ENCODE measurements around the gene SLC26A3. TPM values are rescaled to one million over a fixed set of nuclear protein-coding genes. Genes with fewer than 3 reads are reported as not detected.

SLC26A3 gene
- total and polyA plus RNA-seq, 10 of the 15 experiments (the other 5 are each of a cell fraction or from before 2014, with no cell fraction given): 0.46 TPM; not detected in 9

GRCh38 chr7:107850643-107851042 is 47.6 kb upstream of the SLC26A3 start:
- ChIA-PET RAD21 (ENCODE audit: unreplicated experiment) (no interaction called here), SMC1A (ENCODE audit: uncharacterized antibody, unreplicated experiment) (no interaction called here), POLR2A (no interaction called here), CTCF (no interaction called here)
- intact Hi-C loops (cut with micrococcal nuclease; ENCODE audit: unreplicated experiment): no loop called here
- FAIRE-seq: no peak
- no peaks in the 10 kb centered on the region; the same call in 2 of the 3 replicates for H3K9me3 ChIP-seq (replicated peaks; ENCODE audit: control insufficient read depth, insufficient read depth, low read length)
- no peak for ATAC-seq
- no peaks in the 10 kb centered on the region; the same call in 1 of the 2 replicates for H3K4me1 ChIP-seq (ENCODE audit: control insufficient read depth, insufficient read depth, low read length)
- H3K4me3 ChIP-seq: no peak overlapping the region
- DNase-seq (ENCODE audit: low read depth, low spot score): no peak
- no peak overlapping the region for H3K27ac ChIP-seq (ENCODE audit: control insufficient read depth, insufficient read depth)
- H3K79me2 ChIP-seq (ENCODE audit: control insufficient read depth, insufficient read depth, low read length): no peaks in the 10 kb centered on the region
- no peak overlapping the region for H2AFZ ChIP-seq (ENCODE audit: control insufficient read depth, low read depth, low read length)
- no peaks in the 10 kb centered on the region for H4K20me1 ChIP-seq (ENCODE audit: control insufficient read depth, insufficient read depth)
- in situ Hi-C loops (cut with MboI): no loop called here
- no peak overlapping the region for H3K9ac ChIP-seq (ENCODE audit: control insufficient read depth, insufficient read depth, low read length)
- 0% methylated on average over 1 of the region's 1 CpG for WGBS (ENCODE audit: insufficient coverage, insufficient replicate concordance, low lambda C conversion rate, missing lambda C conversion rate)
- no peaks in the 10 kb centered on the region for H3K36me3 ChIP-seq (ENCODE audit: control insufficient read depth in 2 of 2, insufficient read depth in 2 of 2, low read length in 1 of 2)
- no TSS peak for BruUV-seq (replicated peaks)
- no peak overlapping the region for H3K4me2 ChIP-seq (ENCODE audit: control insufficient read depth, insufficient read depth)
- H3K27me3 ChIP-seq (replicated peaks in 1 of 2; ENCODE audit: control insufficient read depth in 2 of 2, insufficient read depth in 2 of 2, low read length in 1 of 2): no peaks in the 10 kb centered on the region; a peak in 1 of 4 replicates
- TF ChIP-seq MXI1 (IDR thresholded peaks at IDR 0.05; ENCODE audit: low read depth, low read length) (no peak), MYB (IDR thresholded peaks at IDR 0.05; ENCODE audit: borderline replicate concordance, low read depth, low read length) (no peak), SMC3 (IDR thresholded peaks at IDR 0.05; ENCODE audit: borderline replicate concordance, low read length) (no peak), TCF12 (IDR thresholded peaks at IDR 0.05; ENCODE audit: low read depth, low read length) (no peak), PRDM15 (CRISPR knock-in tag; IDR thresholded peaks at IDR 0.05) (no peak), RAD21 (IDR thresholded peaks at IDR 0.05; ENCODE audit: insufficient read depth, low read depth, low read length) (no peak), CBFB (IDR thresholded peaks at IDR 0.05; ENCODE audit: low read depth) (no peak), BCLAF1 (IDR thresholded peaks at IDR 0.05) (no peak), NR2C2 (IDR thresholded peaks at IDR 0.05; ENCODE audit: borderline replicate concordance, control insufficient read depth, insufficient read length, low read depth) (no peak), KAT2A (conservative IDR thresholded peaks at IDR 0.05; ENCODE audit: control insufficient read depth, low read depth, low read length) (no peak)
- TF ChIP-seq, protein P1, sequence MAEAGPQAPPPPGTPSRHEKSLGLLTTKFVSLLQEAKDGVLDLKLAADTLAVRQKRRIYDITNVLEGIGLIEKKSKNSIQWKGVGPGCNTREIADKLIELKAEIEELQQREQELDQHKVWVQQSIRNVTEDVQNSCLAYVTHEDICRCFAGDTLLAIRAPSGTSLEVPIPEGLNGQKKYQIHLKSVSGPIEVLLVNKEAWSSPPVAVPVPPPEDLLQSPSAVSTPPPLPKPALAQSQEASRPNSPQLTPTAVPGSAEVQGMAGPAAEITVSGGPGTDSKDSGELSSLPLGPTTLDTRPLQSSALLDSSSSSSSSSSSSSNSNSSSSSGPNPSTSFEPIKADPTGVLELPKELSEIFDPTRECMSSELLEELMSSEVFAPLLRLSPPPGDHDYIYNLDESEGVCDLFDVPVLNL (IDR thresholded peaks at IDR 0.05; ENCODE audit: low read depth, low read length): no peak
- TF ChIP-seq, protein P2, sequence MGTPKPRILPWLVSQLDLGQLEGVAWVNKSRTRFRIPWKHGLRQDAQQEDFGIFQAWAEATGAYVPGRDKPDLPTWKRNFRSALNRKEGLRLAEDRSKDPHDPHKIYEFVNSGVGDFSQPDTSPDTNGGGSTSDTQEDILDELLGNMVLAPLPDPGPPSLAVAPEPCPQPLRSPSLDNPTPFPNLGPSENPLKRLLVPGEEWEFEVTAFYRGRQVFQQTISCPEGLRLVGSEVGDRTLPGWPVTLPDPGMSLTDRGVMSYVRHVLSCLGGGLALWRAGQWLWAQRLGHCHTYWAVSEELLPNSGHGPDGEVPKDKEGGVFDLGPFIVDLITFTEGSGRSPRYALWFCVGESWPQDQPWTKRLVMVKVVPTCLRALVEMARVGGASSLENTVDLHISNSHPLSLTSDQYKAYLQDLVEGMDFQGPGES (IDR thresholded peaks at IDR 0.05): no peak

Data from GM12878 (cell line).